Measurements from ENCODE around the gene CCL1. TPM values are rescaled to one million over a fixed set of nuclear protein-coding genes. Genes with fewer than 3 reads are reported as not detected.

Gene CCL1
- total RNA-seq, 1 experiment from 2014 or later, result not detected

GRCh38 chr17:34366529-34367107 is 3.6 kb upstream of the CCL1 start:
- Histone ChIP-seq H3K4me1 (ENCODE audit: control insufficient read depth, insufficient read depth, low read length) (no peaks in the 10 kb centered on the region), H3K9me3 (ENCODE audit: control insufficient read depth, insufficient read depth, low read depth, low read length) (no peaks in the 10 kb centered on the region), H3K27me3 (ENCODE audit: control insufficient read depth, insufficient read depth, low read length) (no peaks in the 10 kb centered on the region), H3K27ac (ENCODE audit: low read length) (no peak overlapping the region), H3K4me3 (ENCODE audit: low read depth in 2 of 2, low read length in 2 of 2) (no peak overlapping the region), H3K36me3 (ENCODE audit: control insufficient read depth, insufficient read depth, low read length) (no peaks in the 10 kb centered on the region)
- ATAC-seq, result no peak
- POLR2A ChIA-PET, result no interaction called here
- no TSS peak for BruUV-seq (replicated peaks)
- CTCF ChIA-PET, result interaction anchor here (0.9 kb wide), 1 partner anchor 11 kb away, joined by 5 read pairs; the partner anchor contains the start of gene CCL13
- in situ Hi-C loops (cut with HindIII; ENCODE audit: low pct_unique_long_range_greater_than_20kb, low sequenced_read_pairs) (no loop called here), intact Hi-C loops (cut with micrococcal nuclease; ENCODE audit: unreplicated experiment) (loop anchor here (10.0 kb wide), 1 partner anchor 592 kb away; no protein-coding TSS in a partner anchor)
- no peak for DNase-seq (ENCODE audit: low read depth, low spot score)
- TF ChIP-seq SIN3A (IDR thresholded peaks at IDR 0.05; ENCODE audit: borderline replicate concordance, insufficient read depth, low read depth, low read length) (no peak), REST (IDR thresholded peaks at IDR 0.05; ENCODE audit: insufficient read depth in 1 of 2, low read depth in 2 of 2, low read length in 1 of 2) (no peak), POLR2AphosphoS5 (IDR thresholded peaks at IDR 0.05; ENCODE audit: low read depth, low read length) (no peak), TCF7L2 (IDR thresholded peaks at IDR 0.05; ENCODE audit: low read depth, low read length) (no peak)
- TF ChIP-seq, protein P1, sequence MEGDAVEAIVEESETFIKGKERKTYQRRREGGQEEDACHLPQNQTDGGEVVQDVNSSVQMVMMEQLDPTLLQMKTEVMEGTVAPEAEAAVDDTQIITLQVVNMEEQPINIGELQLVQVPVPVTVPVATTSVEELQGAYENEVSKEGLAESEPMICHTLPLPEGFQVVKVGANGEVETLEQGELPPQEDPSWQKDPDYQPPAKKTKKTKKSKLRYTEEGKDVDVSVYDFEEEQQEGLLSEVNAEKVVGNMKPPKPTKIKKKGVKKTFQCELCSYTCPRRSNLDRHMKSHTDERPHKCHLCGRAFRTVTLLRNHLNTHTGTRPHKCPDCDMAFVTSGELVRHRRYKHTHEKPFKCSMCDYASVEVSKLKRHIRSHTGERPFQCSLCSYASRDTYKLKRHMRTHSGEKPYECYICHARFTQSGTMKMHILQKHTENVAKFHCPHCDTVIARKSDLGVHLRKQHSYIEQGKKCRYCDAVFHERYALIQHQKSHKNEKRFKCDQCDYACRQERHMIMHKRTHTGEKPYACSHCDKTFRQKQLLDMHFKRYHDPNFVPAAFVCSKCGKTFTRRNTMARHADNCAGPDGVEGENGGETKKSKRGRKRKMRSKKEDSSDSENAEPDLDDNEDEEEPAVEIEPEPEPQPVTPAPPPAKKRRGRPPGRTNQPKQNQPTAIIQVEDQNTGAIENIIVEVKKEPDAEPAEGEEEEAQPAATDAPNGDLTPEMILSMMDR (IDR thresholded peaks at IDR 0.05), result no peak

DNA sequence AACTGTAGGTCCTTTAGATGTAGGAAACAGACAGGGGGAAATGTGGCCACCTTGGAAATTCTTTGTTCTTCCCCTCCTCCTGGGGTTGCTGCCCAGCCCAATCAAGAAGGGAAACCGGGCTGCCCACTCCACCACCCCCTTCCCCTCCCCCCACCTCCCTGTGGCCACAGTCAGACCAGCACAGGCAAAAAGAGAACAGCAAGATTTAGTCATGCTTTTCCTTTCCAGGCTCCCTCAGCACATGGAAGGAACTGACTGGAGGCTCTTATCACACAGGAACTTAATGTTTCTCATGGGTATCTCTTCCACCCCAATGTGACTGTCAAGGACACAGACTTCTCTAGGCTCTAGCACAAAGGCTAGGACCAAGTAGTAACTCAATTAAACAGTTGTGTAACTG is 3.0 kb upstream of the CCL1 start:
- Histone ChIP-seq H3K27me3 (ENCODE audit: control insufficient read depth, insufficient read depth, low read length) (no peaks in the 10 kb centered on the region), H3K27ac (ENCODE audit: low read length) (no peak overlapping the region), H3K9me3 (ENCODE audit: control insufficient read depth, insufficient read depth, low read depth, low read length) (no peaks in the 10 kb centered on the region), H3K36me3 (ENCODE audit: control insufficient read depth, insufficient read depth, low read length) (no peaks in the 10 kb centered on the region), H3K4me3 (ENCODE audit: low read depth in 2 of 2, low read length in 2 of 2) (no peak overlapping the region), H3K4me1 (ENCODE audit: control insufficient read depth, insufficient read depth, low read length) (no peaks in the 10 kb centered on the region; the same call in 1 of the 2 replicates)
- BruUV-seq (replicated peaks), result no TSS peak
- TF ChIP-seq SIN3A (IDR thresholded peaks at IDR 0.05; ENCODE audit: borderline replicate concordance, insufficient read depth, low read depth, low read length), result no peak
- no peak for TF ChIP-seq TCF7L2 (IDR thresholded peaks at IDR 0.05; ENCODE audit: low read depth, low read length)
- ChIA-PET POLR2A (no interaction called here), CTCF (no interaction called here)
- DNase-seq (ENCODE audit: low read depth, low spot score) (no peak), ATAC-seq (no peak)
- in situ Hi-C loops (cut with HindIII; ENCODE audit: low pct_unique_long_range_greater_than_20kb, low sequenced_read_pairs), result no loop called here
- intact Hi-C loops (cut with micrococcal nuclease; ENCODE audit: unreplicated experiment), result loop anchor here (10.0 kb wide), 1 partner anchor 591 kb away; no protein-coding TSS in a partner anchor

- no peak overlapping the region for H3K4me3 ChIP-seq (ENCODE audit: low read depth in 2 of 2, low read length in 2 of 2)
- H3K27me3 ChIP-seq (ENCODE audit: control insufficient read depth, insufficient read depth, low read length), result no peaks in the 10 kb centered on the region
- no peaks in the 10 kb centered on the region; the same call in 1 of the 2 replicates for H3K4me1 ChIP-seq (ENCODE audit: control insufficient read depth, insufficient read depth, low read length)
- in situ Hi-C loops (cut with HindIII; ENCODE audit: low pct_unique_long_range_greater_than_20kb, low sequenced_read_pairs), result no loop called here
- DNase-seq (ENCODE audit: low read depth, low spot score) (no peak), ATAC-seq (no peak)
- BruUV-seq (replicated peaks), result no TSS peak
- no peaks in the 10 kb centered on the region for H3K9me3 ChIP-seq (ENCODE audit: control insufficient read depth, insufficient read depth, low read depth, low read length)
- ChIA-PET CTCF (no interaction called here), POLR2A (no interaction called here)
- no peak for TF ChIP-seq TCF7L2 (IDR thresholded peaks at IDR 0.05; ENCODE audit: low read depth, low read length)
- no peak for TF ChIP-seq SIN3A (IDR thresholded peaks at IDR 0.05; ENCODE audit: borderline replicate concordance, insufficient read depth, low read depth, low read length)
- no peak for TF ChIP-seq REST (IDR thresholded peaks at IDR 0.05; ENCODE audit: insufficient read depth in 1 of 2, low read depth in 2 of 2, low read length in 1 of 2)
- no peak for TF ChIP-seq POLR2AphosphoS5 (IDR thresholded peaks at IDR 0.05; ENCODE audit: low read depth, low read length)
- TF ChIP-seq, protein P1 (IDR thresholded peaks at IDR 0.05), result no peak
- intact Hi-C loops (cut with micrococcal nuclease; ENCODE audit: unreplicated experiment), result loop anchor here (10.0 kb wide), 1 partner anchor 591 kb away; no protein-coding TSS in a partner anchor
- no peak overlapping the region for H3K27ac ChIP-seq (ENCODE audit: low read length)
- no peaks in the 10 kb centered on the region for H3K36me3 ChIP-seq (ENCODE audit: control insufficient read depth, insufficient read depth, low read length)
Measured at GRCh38 chr17:34365340-34365739, 2.3 kb upstream of the CCL1 start.
